ENCODE results near the gene PRKG1. TPM values are rescaled to one million over a fixed set of nuclear protein-coding genes. Genes with fewer than 3 reads are reported as not detected.

PRKG1 gene
- total RNA-seq: 10 to 100 TPM; 26.5 to 72.3 (median 58.1) TPM

- Histone ChIP-seq H3K27me3 (no peaks in the 10 kb centered on the region), H3K27ac (peak within 1 kb of the TSS; percentile 48 to 95 (median 86)), H3K36me3 (no peaks in the 10 kb centered on the region), H3K9me3 (no peaks in the 10 kb centered on the region), H3K4me3 (replicated peaks in 1 of 3) (peak within 1 kb of the TSS; percentile 4 to 86 (median 59)), H3K4me1 (peaks cover 20 to 27% of the 10 kb centered on the region in 2 donors)
- WGBS, 2 donors: 0 to 1% methylated on average over 25 to 27 of the region's 59 CpGs
- peak; percentile 88 to 89 for DNase-seq
- intact Hi-C loops (cut with DNase I): no loop called here
- TF ChIP-seq POLR2A (IDR thresholded peaks at IDR 0.05) (peak in 1 of 2 donors; percentile 72), CTCF (IDR thresholded peaks at IDR 0.05) (peak in 1 of 6 experiments; percentile 4)
Observed at GRCh38 chr10:51074238-51075028, at the start of gene PRKG1. TSS of gene PRKG1 (plus strand) at chr10:51074487.

DNA sequence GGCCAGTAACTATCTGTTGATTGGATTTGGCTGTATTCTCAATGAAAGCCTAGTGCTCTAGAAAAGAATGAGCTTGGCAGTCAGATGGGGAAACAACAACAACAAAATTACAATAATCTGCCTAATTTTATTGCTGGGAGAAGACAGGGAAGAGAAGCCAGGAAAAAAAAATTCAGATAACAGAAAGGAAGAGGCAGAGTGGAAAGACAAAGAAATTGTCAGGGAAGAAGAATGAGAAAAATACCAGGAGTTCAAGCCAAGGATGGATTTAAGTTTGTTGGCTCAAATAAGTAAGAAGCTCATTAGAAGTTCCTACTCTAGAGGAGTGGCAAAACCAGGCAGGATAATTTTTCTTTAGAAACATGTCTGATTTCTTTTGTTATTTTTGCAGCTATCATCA lies 45.9 kb upstream of the PRKG1 start:
- DNase-seq: no peak
- H3K27me3 ChIP-seq: no peaks in the 10 kb centered on the region
- H3K36me3 ChIP-seq: no peaks in the 10 kb centered on the region
- H3K9me3 ChIP-seq: no peaks in the 10 kb centered on the region
- H3K4me1 ChIP-seq: peaks cover 21% of the 10 kb centered on the region in 2 donors
- no peak overlapping the region for H3K4me3 ChIP-seq (replicated peaks in 1 of 3)
- no peak for TF ChIP-seq CTCF (IDR thresholded peaks at IDR 0.05)
- no peak for TF ChIP-seq POLR2A (IDR thresholded peaks at IDR 0.05)
- intact Hi-C loops (cut with DNase I): no loop called here
- H3K27ac ChIP-seq: peak overlapping the region in 2 of 3 donors; percentile 6 to 14

DNA sequence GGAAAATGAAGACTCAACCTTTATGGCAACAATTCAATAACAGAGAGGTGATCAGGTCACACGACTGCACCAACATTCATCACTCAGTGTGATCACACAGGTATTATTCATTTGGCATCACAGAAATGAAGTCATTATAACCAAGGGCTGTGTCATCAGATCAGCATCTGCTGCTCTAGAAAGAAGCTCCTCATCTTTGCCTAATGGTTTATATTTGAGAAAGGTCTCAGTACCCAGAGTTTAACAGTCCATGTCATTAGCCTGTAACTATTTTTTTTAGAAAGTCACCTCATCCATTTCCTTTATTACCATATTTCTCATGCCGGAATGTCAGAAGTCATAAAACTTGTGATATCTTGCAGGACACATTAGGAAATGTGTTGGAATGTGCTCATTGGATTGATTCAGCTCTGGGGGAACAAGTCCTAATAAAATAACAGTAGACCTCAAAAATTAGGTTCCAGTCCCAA lies 45.1 kb upstream of the PRKG1 start:
- WGBS, 2 donors: 82 to 90% methylated on average over 2 of the region's 2 CpGs
- Histone ChIP-seq H3K4me1 (peaks cover 14 to 15% of the 10 kb centered on the region in 2 donors), H3K27me3 (no peaks in the 10 kb centered on the region), H3K9me3 (no peaks in the 10 kb centered on the region), H3K27ac (peak overlapping the region in 1 of 3 donors; percentile 14), H3K4me3 (replicated peaks in 1 of 3) (no peak overlapping the region), H3K36me3 (no peaks in the 10 kb centered on the region)
- no peak for DNase-seq
- intact Hi-C loops (cut with DNase I): no loop called here
- no peak for TF ChIP-seq POLR2A (IDR thresholded peaks at IDR 0.05)
- TF ChIP-seq CTCF (IDR thresholded peaks at IDR 0.05): no peak

DNA sequence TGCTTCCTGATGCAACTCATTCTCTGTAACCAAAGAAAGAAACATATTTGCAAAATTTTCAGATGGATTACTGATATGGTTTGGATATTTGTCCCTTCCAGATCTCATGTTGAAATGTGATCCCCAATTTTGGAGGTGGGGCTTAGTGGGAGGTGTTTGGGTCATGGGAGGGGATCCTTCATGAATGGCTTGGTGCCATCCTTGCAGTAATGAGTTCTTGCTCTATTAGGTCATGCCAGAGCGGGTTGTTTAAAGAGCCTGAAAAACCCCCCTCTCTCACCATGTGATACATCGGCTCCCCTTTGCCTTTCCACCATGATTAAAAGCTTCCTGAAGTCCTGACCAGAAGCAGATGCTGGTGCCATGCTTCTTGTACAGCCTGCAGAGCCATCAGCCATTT lies 43.8 kb upstream of the PRKG1 start:
- H3K9me3 ChIP-seq: no peaks in the 10 kb centered on the region
- no peaks in the 10 kb centered on the region for H3K27me3 ChIP-seq
- no peak overlapping the region for H3K27ac ChIP-seq
- TF ChIP-seq POLR2A (IDR thresholded peaks at IDR 0.05): no peak
- TF ChIP-seq CTCF (IDR thresholded peaks at IDR 0.05): no peak
- 82 to 86% methylated on average over 2 of the region's 2 CpGs for WGBS, 2 donors
- intact Hi-C loops (cut with DNase I): no loop called here
- peaks cover 13 to 14% of the 10 kb centered on the region in 2 donors for H3K4me1 ChIP-seq
- DNase-seq: peak in 1 of 2 donors; percentile 7
- no peaks in the 10 kb centered on the region for H3K36me3 ChIP-seq
- no peak overlapping the region for H3K4me3 ChIP-seq (replicated peaks in 1 of 3)

- TF ChIP-seq CTCF (IDR thresholded peaks at IDR 0.05): peak in 3 of 6 experiments; percentile 13 to 39 (median 36)
- no peak for TF ChIP-seq POLR2A (IDR thresholded peaks at IDR 0.05)
- H3K36me3 ChIP-seq: no peaks in the 10 kb centered on the region
- intact Hi-C loops (cut with DNase I): no loop called here
- peaks cover 13 to 14% of the 10 kb centered on the region in 2 donors for H3K4me1 ChIP-seq
- DNase-seq: peak; percentile 41 to 56
- H3K27me3 ChIP-seq: no peaks in the 10 kb centered on the region
- peak overlapping the region in 1 of 3 donors; percentile 61 for H3K27ac ChIP-seq
- H3K9me3 ChIP-seq: no peaks in the 10 kb centered on the region
- H3K4me3 ChIP-seq (replicated peaks in 1 of 3): no peak overlapping the region
Observed at GRCh38 chr10:51031950-51032349, 42.3 kb upstream of the PRKG1 start.
